K562 (cell line): Measurements from ENCODE around the gene ATP5F1D. TPM values are rescaled to one million over a fixed set of nuclear protein-coding genes. Genes with fewer than 3 reads are reported as not detected.

Source experiments
- ATAC-seq: fragments of 200-7000 bp; cut with Tn5 transposase; 3 replicates; pipeline ENCODE4 v1.9.1; 2020; ENCODE audit warnings: moderate library complexity
- BruUV-seq: library from RNA; stranded (reverse); fragments of 400-500 nt; replicated peaks from 2 replicates; lab custom pipeline; 2021; lab: Mats Ljungman, UMichigan
- CTCF ChIA-PET: fragments of 300-600 bp; formaldehyde crosslinking; extraction: SDS; loops from one replicate; lab custom pipeline; 2021; ENCODE audit warnings: low intra/inter-chr PET ratio; lab: Yijun Ruan, JAX
- POLR2A ChIA-PET: fragments of 300-600, 350-650 bp; sonication (Branson Sonifier 250); formaldehyde crosslinking; extraction: SDS; loops from one replicate; lab custom pipeline; 2021; ENCODE audit warnings: antibody characterized with exemption, inconsistent platforms; lab: Yijun Ruan, JAX
- DNase-seq, 4 experiments: peaks; one replicate each; pipeline versions ENCODE4 v3.0.0 to v3.0.0-alpha.2; 2011 to 2018; ENCODE audit warnings: low spot score in 3 of 4, mixed read lengths in 3 of 4; ENCODE audit errors: extremely low read depth in 1 of 4
- FAIRE-seq: peaks from 2 replicates; lab custom pipeline; 2011; peaks lifted over from hg19 to GRCh38; lab: Jason Lieb, UNC
- H2AFZ ChIP-seq: 2 replicates; pipeline ENCODE4 v1.6.0; 2011; ENCODE audit warnings: low read depth, low read length, control low read depth, inconsistent platforms
- H3K27ac ChIP-seq: fragments of 200-600 bp; 3 replicates; pipeline ENCODE4 v1.8.0; 2011; ENCODE audit warnings: low read depth, mild to moderate bottlenecking, control low read depth, inconsistent platforms, low read length, moderate library complexity, mixed read lengths; ENCODE audit errors: extremely low read depth
- H3K27me3 ChIP-seq, 2 experiments: fragments of 300-600 bp in 1 of 2; 2 replicates in 1 of 2; 3 replicates in 1 of 2; pipeline versions ENCODE4 v1.6.0 to v1.8.0; 2011; ENCODE audit warnings: inconsistent platforms in 2 of 2, low read length in 2 of 2, mild to moderate bottlenecking in 1 of 2, mixed read lengths in 1 of 2, moderate library complexity in 1 of 2; ENCODE audit not compliant: control insufficient read depth in 2 of 2, insufficient read depth in 2 of 2
- H3K36me3 ChIP-seq: fragments of 300-600 bp; 3 replicates; pipeline ENCODE4 v1.8.0; 2011; ENCODE audit warnings: mild to moderate bottlenecking, low read length, inconsistent platforms; ENCODE audit not compliant: control insufficient read depth, insufficient read depth
- H3K4me1 ChIP-seq, 2 experiments: fragments of 200-600 bp in 1 of 2; replicated peaks in 1 of 2; 2 replicates in 1 of 2; 3 replicates in 1 of 2; pipeline versions ENCODE4 v1.5.1 to v1.8.0; 2011; ENCODE audit warnings: inconsistent platforms in 2 of 2, low read length in 2 of 2, mild to moderate bottlenecking in 1 of 2, mixed read lengths in 1 of 2, moderate library complexity in 1 of 2; ENCODE audit not compliant: control insufficient read depth in 2 of 2, insufficient read depth in 2 of 2
- H3K4me2 ChIP-seq: 2 replicates; pipeline ENCODE4 v1.6.1; 2011; ENCODE audit warnings: low read length, control low read depth, inconsistent platforms, mixed read lengths; ENCODE audit not compliant: insufficient read depth
- H3K4me3 ChIP-seq: fragments of 200-600 bp; sonication (generic), shearing (Covaris generic); 2 replicates; pipeline ENCODE4 v1.5.1; 2016; ENCODE audit warnings: control low read depth, inconsistent platforms
- H3K79me2 ChIP-seq: fragments of 200-600 bp; 3 replicates; pipeline ENCODE4 v1.8.0; 2011; ENCODE audit warnings: low read length, inconsistent platforms; ENCODE audit not compliant: control insufficient read depth, insufficient read depth
- H3K9ac ChIP-seq, 2 experiments: 2 replicates each; pipeline versions ENCODE4 v1.6.0 to v1.6.1; 2011; ENCODE audit warnings: low read depth in 2 of 2, low read length in 2 of 2, control low read depth in 1 of 2, inconsistent platforms in 1 of 2, mild to moderate bottlenecking in 1 of 2, mixed read lengths in 1 of 2; ENCODE audit not compliant: insufficient read depth in 1 of 2
- H3K9me1 ChIP-seq: one replicate; pipeline ENCODE4 v1.6.0; 2011; ENCODE audit warnings: inconsistent platforms, mild to moderate bottlenecking, low read length, moderate library complexity; ENCODE audit not compliant: control insufficient read depth, insufficient read depth
- H3K9me3 ChIP-seq: replicated peaks from 2 replicates; pipeline ENCODE4 v1.5.1; 2011; ENCODE audit warnings: low read depth, low read length, inconsistent platforms; ENCODE audit not compliant: control insufficient read depth, insufficient read depth
- H4K20me1 ChIP-seq: replicated peaks from 2 replicates; pipeline ENCODE4 v1.6.1; 2011; ENCODE audit warnings: low read length, inconsistent platforms, mixed read lengths; ENCODE audit not compliant: control insufficient read depth, insufficient read depth
- CBX1 ChIP-seq: sonication (generic); IDR thresholded peaks from 2 replicates; pipeline ENCODE4 v1.6.1; 2016; ENCODE audit warnings: antibody characterized with exemption, low read depth, mild to moderate bottlenecking
- CTCF ChIP-seq, 3 experiments: IDR thresholded peaks in 2 of 3; conservative IDR thresholded peaks in 1 of 3; 2 replicates each; pipeline ENCODE4 v1.5.1; 2011 to 2012; ENCODE audit warnings: low read length in 3 of 3, mild to moderate bottlenecking in 3 of 3, control low read depth in 2 of 3, improper control_type of control experiment in 1 of 3, inconsistent platforms in 1 of 3, low read depth in 1 of 3, mixed read lengths in 1 of 3, moderate library complexity in 1 of 3; ENCODE audit not compliant: insufficient read depth in 2 of 3
- STAG1 ChIP-seq: sonication (generic); formaldehyde crosslinking; IDR thresholded peaks from 2 replicates; pipeline ENCODE4 v1.5.0; 2020; ENCODE audit warnings: missing genetic modification reagents, borderline replicate concordance
- TFAM ChIP-seq: fragments of 250-450 bp; sonication (Bioruptor Pico); conservative IDR thresholded peaks from 2 replicates; pipeline ENCODE4 v1.5.0; 2021; ENCODE audit warnings: mild to moderate bottlenecking, moderate library complexity
- UBTF ChIP-seq, 2 experiments: IDR thresholded peaks; 2 replicates each; pipeline ENCODE4 v1.6.1; 2012; ENCODE audit warnings: improper control_type of control experiment in 2 of 2, low read depth in 2 of 2, low read length in 2 of 2, borderline replicate concordance in 1 of 2
- ZNF316 ChIP-seq: fragments of 450-650 bp; IDR thresholded peaks from 2 replicates; pipeline ENCODE4 v1.6.1; 2016
- WGBS: fragments of 100-300 bp; shearing (Covaris generic); methylation state at CpG from one replicate; pipeline ENCODE4 v1.1.6; 2016; ENCODE audit warnings: low coverage, mixed read lengths; ENCODE audit not compliant: insufficient coverage; ENCODE audit errors: missing lambda C conversion rate; 5-methylcytosine and 5-hydroxymethylcytosine counted together
- in situ Hi-C: fragments of 300-500 bp; cut with MboI; formaldehyde crosslinking; loops from 4 replicates; pipeline ENCODE4 v1.15.0; 2018; ENCODE audit warnings: inconsistent platforms, mixed read lengths
- intact Hi-C: fragments of 100-400 bp; cut with micrococcal nuclease; formaldehyde crosslinking; loops from 2 replicates; pipeline ENCODE4 v1.14.2; 2022
- polyA plus RNA-seq, 8 experiments: library from polyadenylated mRNA; depleted of rRNA in 4 of 8; stranded (reverse) in 5 of 8; unstranded in 3 of 8; fragments of >200 nt; fragmentation: Nextera tagmentation in 2 of 8; fragmentation: Illumina TruSeq in 1 of 8; extraction: Ambion mirVana in 2 of 8; extraction: Trizol in 1 of 8; gene quantifications; 2 replicates each; pipeline versions ENCODE4 v1.2.1 to v1.2.3, GENCODE V29; 2011 to 2014; ENCODE audit warnings: inconsistent platforms in 1 of 8, missing spikeins in 1 of 8
- total RNA-seq, 7 experiments: library from RNA; depleted of rRNA in 6 of 7; stranded (reverse); fragments of >200 nt in 6 of 7; fragmentation: Illumina TruSeq in 2 of 7; extraction: Trizol in 2 of 7; gene quantifications; 2 replicates each; pipeline versions ENCODE4 v1.2.1 to v1.2.3, GENCODE V29; 2011 to 2021; ENCODE audit warnings: low replicate concordance in 1 of 7

Gene ATP5F1D
- total and polyA plus RNA-seq, 9 of the 15 experiments (the other 6 are each of a cell fraction or from before 2014, with no cell fraction given), result 3.9 to 409 (median 36.8) TPM

GRCh38 chr19:1289686-1290025 lies 48.1 kb downstream of the ATP5F1D start:
- no peaks in the 10 kb centered on the region for H3K9me1 ChIP-seq

More at GRCh38 chr19:1289686-1290025, 48.1 kb downstream of the ATP5F1D start:
- Histone ChIP-seq H3K9me3 (no peaks in the 10 kb centered on the region), H3K79me2 (no peaks in the 10 kb centered on the region), H3K4me2 (no peak overlapping the region), H3K27me3 (peaks cover 37 to 87% of the 10 kb centered on the region in 2 experiments; a peak in 4 of 5 replicates), H3K36me3 (no peaks in the 10 kb centered on the region), H3K27ac (no peak overlapping the region), H2AFZ (no peak overlapping the region), H4K20me1 (peaks cover 11% of the 10 kb centered on the region), H3K4me3 (no peak overlapping the region), H3K9ac (0 out of 4 replicates have a peak overlapping the region, but pooled peaks of 1 of the 2 experiments have one; percentile 8), H3K4me1 (peaks cover 0 to 93% of the 10 kb centered on the region in 2 experiments; a peak in 2 of 5 replicates)
- FAIRE-seq (no peak), ATAC-seq (peak; percentile 39), DNase-seq (peak in 2 of 4 experiments; percentile 39 to 46)
- WGBS, result 2% methylated on average over 19 of the region's 19 CpGs
- intact Hi-C loops (no loop called here), in situ Hi-C loops (no loop called here)
- no TSS peak for BruUV-seq
- TF ChIP-seq ZNF316 (peak; percentile 60), TFAM (CRISPR knock-in tag) (no peak), CTCF (IDR thresholded peaks at IDR 0.05 in 2 of 3, conservative IDR thresholded peaks at IDR 0.05 in 1 of 3; ENCODE audit: insufficient read depth in 2 of 3, low read depth in 1 of 3, low read length in 3 of 3) (peak; percentile 18 to 44 (median 23); a peak in 2 of 6 replicates), UBTF (IDR thresholded peaks at IDR 0.05; ENCODE audit: borderline replicate concordance in 1 of 2, low read depth in 2 of 2, low read length in 2 of 2) (peak in 1 of 2 experiments; percentile 56; a peak in 1 of 4 replicates), STAG1 (0 out of 2 replicates have a peak, but pooled peaks have one; percentile 26), CBX1 (no peak)
- CTCF ChIA-PET, result no interaction called here
- POLR2A ChIA-PET, result interaction anchor here (1.1 kb wide), 1 partner anchor 21 kb away, joined by 4 read pairs; the partner anchor contains the start of gene CIRBP
